ENCODE measurements around the gene RAB10.
"Not testable (repeated sequence)": the region's sequence is repeated elsewhere in the genome, so short reads cannot be mapped to it uniquely, and the experiment has no call there.

The RAB10 gene

DNA sequence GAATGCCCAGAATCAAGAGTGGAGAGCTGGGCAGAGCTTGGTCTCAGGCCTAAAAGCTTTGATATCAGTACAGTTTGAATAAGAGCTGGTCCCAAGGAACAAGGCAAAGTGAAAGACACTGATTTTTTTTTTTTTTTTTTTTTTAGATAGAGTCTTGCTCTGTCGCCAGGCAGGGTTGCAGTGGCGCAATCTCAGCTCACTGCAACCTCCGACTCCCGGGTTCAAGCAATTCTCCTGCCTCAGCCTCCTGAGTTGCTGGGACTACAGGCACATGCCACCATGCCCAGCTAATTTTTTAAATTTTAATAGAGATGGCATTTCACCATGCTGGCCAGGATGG lies 17.2 kb upstream of the RAB10 start:
- not testable (repeated sequence) for DNase-seq

DNA sequence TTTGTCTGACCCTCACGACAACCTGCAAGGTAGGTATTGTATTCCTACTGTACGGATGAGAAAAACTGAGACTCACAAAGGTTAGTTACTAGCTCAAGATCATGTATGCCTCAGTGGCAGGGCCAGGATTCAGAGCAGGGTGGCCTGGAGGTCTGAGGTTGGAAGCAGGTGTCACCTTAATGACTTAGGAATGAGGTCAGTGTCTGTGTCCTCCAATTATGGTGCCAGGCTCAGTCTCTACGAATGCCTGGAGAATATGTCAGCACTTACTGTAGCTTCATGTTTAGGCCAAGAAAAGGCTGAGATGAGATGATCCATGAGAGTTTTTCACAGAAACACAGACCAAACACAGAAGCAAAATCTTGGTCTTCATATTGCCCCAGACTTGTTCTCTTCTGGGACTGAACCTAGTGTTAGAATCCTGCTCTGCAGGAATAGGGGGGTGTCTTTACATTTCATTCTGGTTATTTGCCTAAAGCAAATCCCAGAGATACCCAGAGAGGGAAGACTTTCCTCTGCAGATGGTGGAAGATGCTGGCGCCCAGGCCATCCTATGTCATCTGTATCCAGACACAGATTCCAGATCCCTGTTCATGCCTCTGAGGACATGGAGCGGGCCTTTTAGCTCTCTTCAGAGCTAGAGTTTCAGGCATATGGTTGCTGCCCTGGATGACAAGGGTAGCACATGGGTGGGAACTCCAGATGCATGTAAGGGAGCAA lies 16.3 kb upstream of the RAB10 start:
- DNase-seq: no peak

DNA sequence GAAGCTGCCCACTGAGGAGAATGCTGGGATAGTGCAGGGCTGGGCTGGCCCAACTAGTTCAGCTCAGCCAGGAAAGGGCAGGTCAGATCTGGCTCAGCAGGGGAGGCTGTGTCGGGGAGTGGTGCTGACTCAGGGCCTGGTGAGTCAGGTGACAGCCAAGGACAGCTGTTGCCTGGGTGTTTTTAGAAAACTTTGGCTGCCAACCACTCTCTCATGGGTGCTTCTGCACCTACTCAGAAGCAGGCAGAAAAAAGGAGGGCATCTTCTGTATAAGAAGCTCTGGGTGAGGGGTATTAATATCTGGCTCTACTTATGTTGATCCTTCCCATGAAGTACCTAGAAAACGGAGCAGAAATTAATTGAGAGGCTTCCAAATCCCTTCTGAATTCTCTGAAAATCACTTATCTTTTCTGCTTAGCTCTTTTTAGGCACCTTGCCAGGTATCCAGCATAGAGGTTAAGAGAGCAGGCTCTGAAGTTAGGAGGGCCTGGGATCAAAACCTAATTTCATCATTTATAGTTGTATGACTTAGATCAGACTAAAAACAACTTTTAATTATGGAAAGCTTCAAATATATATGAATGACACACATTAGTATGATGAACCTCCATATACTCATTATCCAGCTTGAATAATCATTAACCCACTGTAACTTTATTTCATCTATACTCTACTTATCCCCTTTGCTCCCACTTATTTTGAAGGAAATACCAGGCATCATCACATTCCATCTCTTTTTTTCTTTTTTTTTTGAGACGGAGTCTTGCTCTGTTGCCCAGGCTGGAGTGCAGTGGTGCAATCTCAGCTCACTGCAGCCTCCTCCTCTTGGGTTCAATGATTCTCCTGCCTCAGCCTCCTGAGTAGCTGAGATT lies 15.5 kb upstream of the RAB10 start:
- no peak for DNase-seq

DNA sequence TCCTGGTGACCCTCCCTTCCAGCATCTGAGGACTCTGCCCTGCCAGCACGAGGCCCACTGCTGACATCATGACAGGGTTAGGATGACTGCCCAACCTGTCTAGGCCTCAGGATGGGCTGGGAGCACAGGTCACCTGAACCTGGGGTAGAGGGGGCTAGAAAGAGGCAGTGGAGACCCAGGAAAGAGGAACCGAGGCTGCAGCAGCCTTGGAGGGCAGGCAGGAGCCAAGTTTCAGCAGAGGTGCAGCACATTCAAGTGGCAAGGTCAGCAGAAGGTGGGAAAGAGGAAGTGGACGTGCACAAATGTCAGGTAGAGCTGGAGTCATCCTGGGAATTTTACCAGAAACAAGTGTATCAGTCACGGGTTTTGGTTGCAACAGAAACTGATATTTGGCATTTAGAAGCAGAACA lies 13.6 kb upstream of the RAB10 start:
- no peak for DNase-seq

DNA sequence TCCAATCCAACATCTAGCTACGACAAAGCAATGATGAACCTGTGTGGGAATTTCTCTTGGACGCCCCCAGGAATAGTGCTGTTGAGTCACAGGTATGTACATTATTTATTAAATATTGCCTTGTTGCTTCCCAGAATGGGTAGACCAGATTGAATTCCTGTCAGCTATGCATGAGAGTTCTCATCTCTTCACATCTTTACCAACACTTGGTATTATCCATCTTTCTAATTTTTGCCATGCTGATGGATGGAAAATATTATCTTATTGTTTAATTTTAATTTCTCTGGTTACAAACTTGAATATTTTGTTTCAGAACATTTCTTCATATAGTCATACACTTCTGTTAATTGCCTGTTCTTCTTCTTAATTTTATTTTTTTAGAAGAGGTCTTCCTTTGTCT lies 9.6 kb upstream of the RAB10 start:
- DNase-seq: no peak

DNA sequence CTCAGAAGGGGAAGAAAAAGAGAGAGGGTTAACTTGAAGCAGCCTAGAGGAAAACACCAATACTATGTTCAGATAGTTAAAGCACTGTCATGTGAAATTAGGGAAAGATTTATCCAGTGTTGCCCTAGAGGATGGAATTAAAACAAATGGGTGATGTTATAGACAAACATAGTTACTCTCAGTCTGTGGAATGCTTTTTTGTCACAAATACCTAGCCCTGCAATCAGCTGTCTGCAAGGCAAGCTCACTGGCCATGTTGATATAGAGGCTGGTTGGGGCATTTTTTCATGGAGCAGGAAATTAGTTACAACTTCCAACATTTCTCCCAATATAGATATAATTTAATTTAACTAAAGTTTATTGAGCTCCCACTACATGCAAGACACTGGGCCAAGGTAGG lies 8.4 kb upstream of the RAB10 start:
- DNase-seq: no peak

DNA sequence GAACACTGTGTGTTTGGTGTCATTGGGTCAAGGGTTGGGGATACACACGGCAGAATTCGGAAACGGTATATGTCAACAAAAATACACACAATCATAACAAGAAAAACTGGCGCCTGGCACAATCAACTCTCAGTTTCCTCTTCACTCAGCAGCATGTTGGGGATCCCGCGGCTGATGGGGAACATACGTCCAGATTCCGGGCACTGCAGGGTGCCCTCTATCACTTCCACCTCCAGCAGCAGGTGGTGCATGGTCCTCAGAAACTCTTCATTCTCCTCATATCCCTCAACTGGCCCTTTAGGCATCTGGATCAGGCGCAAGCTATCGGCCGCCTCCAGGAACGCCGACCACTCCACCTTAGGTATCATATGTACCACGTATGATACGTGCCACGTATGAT lies 5.8 kb upstream of the RAB10 start:
- not testable (repeated sequence) for DNase-seq

DNA sequence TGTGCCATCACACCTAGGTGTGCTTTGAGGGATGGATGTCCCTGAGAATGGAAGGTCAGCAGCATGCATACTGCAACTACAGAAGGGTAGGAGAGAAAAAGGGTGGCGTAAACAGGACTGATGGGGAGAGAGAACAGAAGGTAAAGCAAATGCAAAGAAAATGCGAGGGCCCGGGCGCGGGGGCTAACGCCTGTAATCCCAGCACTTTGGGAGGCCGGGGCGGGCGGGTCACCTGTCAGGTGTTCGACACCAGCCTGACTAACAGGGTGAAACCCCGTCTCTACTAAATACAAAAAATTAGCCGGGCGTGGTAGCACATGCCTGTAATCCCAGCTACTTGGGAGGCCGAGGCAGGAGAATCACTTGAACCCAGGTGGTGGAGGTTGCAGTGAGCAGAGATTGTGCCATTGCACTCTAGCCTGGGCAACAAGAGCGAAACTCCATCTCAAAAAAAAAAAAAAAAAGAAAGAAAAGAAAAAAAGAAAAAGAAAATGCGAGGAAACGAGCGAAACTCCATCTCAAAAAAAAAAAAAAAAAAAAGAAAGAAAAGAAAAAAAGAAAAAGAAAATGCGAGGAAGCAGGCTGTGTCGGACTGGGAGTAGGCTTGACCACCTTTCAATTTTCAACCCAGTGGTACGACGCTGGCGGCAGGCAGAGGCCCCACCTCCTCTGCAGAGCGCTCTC lies 1.2 kb upstream of the RAB10 start:
- DNase-seq: not testable (repeated sequence)

DNA sequence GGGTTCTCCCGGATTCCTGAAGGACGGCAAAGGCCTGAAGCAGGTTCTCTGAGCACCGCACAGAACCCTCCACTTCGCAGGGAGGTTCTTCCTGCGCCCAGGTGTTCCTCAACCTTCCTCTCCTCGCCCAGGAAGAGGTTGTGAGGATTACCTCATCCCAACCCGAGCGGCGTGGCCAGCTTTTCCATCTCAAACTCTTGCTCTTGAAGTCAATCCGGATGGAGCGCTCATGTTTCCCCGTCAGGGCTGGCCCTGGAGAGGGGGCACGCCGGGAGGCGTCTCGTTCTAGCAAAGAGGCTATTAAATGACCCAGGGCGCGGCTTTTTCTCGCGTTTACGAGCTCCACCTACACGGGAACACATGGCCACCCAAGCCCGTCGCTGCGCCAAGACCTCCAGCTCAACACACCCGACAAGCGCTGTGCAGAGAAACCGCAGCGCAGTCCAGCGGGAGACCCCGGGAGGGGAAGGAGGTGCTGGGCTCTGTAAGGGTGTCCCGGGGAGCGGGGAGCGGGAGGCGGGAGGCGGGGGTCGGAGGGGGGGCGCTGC lies 540 bp upstream of the RAB10 start:
- DNase-seq: no peak

DNA sequence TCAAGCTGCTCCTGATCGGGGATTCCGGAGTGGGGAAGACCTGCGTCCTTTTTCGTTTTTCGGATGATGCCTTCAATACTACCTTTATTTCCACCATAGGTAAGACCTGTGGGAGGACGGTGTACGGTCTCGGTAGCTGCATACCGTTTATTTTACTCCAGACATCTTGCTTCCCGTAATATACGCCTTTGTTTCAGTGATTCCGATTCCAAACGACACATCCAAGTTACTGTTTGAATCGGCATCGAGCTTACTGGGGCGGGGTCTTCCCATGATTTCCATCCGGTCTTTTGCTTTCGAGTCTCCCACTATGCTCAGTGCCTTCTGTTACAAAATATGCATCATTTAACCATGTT lies 731 bp downstream of the RAB10 start:
- no peak for DNase-seq

DNA sequence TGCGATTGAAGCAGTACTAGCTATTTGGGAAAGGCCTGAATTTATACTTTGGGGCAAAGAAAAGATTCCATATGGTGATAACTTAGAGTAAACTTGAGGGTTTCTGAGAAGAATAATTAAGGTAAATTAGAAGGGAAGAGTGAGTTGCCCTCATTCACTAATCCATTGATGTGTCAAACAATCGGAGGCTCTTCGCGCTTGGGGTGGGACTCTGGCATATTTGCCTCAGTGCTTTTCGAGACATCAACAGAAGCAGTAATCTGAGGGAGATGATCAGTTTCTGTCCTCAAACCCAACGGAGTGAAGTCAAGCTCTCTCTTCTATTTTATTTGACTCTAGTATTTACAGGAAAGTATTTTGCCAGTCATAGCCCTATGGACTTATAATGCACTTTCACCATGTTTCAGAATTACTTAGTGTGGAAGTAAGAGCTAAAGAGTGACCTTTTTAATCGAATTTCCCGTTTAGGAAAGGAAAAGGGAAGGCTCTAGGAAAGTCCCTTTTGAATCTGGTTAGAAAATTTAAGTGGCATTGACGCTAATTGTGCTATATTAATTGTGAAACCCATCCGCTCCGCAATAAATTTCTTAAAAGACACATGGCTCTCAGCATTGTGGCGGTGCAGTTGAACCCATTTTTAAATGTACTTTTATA lies 1.3 kb downstream of the RAB10 start:
- DNase-seq: no peak

DNA sequence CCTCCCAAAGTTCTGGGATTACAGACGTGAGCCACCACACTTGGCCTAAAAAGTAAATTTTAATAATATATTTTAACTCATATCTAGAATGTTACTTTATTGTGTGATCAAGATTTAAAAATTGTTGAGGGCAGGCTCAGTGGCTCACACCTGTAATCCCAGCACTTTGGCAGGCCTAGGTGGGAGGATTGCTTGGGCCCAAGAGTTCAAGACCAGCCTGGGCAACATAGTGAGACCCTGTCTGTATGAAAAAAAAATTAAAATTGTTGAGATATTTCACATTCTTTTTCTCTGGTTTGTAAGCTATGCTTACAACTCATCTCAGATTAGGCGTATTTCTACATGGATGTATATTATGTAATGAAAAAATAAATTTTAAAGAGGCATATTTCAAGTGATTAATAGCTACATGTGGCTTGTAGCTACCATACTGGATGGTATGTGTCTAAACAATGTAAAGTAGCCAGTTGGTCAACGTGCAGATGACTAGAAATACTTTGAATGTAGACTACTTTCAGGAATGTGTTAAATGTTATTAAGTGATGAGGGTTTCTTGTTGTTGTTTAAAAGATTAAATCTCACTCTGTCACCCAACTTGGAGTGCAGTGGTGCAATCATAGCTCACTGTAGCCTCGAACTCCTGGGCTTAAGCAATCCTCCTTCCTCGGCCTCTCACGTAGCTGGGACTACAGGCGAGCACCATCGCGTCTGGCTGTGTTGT lies 5.9 kb downstream of the RAB10 start:
- no peak for DNase-seq

DNA sequence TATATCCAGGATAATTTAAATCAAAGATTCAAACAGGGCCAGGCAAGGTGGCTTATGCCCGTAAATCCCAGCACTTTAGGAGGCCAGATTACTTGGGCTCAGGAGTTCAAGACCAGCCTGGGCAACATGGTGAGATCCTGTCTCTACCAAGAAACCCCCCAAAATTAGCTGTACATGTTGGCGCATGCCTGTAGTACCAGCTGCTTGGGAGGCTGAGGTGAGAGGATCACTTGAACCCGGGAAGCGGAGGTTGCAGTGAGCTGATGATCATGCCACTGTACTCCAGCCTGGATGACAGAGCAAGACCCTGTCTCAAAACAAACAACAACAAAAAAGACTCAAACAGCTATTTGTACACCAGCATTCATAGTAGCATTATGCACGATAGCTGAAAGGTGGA lies 9.2 kb downstream of the RAB10 start:
- DNase-seq: no peak

DNA sequence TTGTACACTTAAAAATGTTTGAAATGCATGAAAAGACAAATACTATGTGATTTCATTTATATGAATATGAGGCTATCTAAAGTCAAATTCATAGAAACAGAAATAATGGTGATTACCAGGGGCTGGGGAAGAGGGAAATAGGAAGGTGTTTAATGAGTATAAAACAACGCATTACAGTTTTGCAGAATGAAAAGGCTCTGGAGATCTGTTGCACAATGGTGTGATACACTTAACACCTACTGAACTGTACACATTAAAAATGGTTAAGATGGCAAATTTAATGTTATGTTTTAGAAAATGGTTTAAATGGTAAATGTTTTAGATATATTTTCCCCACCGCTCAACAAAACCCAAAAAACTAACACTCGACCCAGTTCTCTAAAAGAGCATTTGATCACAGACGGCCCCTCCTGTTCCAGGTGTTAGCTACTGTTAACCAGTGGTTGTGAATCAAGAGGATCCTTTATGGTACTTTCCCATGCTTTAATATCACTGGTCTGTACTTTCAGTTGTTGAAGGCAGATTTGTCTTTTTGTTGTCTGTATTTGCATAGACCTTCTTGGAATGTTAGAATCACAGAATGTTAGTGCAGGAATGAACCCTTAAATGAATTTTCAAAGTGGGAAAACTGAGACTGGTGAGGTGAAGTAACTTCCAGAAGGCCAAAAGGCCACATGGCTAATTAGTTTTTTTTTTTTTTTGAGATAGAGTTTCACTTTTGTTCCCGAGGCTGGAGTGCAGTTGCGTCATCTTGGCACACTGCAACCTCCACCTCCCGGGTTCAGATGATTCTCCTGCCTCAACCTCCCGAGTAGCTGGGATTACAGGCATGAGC lies 10.2 kb downstream of the RAB10 start:
- no peak for DNase-seq

DNA sequence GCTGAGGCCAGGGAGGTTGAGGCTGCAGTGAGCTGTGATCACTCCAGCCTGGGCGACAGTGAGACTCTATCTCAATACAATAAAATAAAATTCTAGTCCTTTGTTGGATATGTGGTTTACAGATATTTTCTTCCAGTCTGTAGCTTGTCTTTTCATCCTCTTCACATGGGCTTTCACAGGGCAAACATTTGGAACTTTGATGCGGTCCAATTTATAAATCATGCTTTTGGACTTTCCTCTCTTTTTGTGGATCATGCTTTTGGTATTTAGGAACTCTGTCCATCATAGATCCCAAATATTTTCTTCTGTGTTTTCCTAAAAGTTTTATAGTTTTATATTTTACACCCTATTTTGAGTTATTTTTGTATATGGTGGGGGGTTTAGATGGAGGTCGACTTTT lies 14.9 kb downstream of the RAB10 start:
- no peak for DNase-seq

DNA sequence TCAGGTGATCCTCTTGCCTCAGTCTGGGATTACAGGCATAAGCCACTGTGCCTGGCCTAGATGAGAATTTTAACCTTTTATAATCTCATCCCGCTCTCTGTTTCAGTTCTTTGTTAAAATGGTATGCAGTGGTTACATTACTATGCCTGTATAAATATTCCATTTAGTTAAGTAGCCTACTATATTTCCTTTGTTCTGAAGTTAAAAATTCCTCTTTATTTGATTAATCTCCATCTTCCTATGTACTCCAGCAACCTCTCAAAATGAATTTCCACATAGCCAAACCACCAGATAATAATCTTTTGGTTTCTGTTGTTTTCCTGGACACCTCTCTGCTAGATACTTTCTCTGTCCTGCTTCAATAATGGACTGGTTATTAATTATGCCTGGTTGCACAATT lies 15.8 kb downstream of the RAB10 start:
- no peak for DNase-seq

DNA sequence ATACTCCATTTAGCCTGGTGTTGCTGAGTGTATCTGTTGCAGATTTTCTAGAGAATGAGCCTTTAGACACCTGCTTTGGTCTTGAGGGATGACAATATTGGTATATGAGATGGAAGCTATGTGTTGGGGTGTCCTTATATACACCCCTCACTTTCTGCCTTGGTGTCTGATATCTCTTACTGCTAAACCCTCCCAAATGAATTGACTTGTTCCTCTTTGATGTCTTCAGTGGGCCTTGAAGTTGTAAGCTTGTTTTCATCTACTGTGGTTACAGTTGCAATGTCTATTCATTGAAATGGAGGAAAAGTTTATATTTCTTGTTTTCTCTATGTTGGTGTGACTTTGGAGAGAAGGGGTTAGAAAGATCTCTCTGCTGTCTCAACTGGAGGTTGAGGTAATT lies 18.9 kb downstream of the RAB10 start:
- DNase-seq: no peak

DNA sequence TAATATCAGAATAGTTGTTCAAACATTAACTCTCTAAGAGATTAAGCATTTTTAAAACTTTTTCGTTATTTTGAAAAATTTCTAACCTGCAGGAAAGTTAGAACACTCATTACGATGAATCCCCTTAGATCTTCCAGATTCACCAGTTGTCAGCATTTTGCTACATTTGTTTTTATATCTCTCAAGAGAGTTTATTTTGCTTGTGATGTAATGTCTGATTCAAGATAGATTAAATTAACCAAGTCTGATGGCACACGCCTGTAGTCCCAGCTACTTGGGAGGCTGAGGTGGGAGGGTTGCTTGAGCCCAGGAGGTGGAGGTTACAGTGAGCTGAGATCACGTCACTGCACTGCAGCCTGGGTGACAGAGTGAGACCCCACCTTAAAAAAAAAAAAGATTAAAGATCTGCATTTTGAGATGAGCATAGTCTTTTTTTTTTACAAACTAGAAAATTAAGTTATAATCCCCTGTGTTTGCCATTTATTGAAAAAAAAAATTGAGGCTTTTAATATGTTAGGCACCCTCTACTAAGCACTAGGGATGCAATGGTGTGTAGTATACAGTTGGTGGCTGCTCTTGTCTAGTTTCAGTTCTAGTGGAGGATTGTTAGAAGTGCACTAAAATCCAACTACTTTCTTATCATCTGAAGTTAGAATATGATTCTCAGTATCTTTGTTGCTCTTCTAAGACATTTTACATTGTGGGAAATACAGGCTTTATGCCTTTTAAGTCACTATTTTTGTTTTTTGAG lies 20.9 kb downstream of the RAB10 start:
- no peak for DNase-seq

DNA sequence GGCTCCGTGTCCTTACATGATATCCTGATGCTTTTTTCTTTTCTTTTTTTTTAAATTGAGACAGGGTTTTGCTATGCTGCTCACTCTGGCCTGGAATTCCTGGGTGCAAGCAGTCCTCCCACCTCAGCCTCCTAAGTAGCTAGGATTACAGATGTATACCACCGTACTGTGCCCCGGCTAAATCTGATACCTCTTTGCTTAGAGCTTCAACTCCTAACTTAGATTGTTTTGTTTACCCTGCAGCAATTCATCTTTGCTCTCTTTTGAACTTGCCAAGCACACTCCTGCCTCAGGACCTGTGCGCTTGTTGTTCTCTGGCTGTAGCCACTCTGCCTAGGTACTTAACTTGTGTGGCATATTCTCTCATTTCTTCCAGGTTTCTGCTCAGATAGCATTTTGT lies 24.5 kb downstream of the RAB10 start:
- no peak for DNase-seq

DNA sequence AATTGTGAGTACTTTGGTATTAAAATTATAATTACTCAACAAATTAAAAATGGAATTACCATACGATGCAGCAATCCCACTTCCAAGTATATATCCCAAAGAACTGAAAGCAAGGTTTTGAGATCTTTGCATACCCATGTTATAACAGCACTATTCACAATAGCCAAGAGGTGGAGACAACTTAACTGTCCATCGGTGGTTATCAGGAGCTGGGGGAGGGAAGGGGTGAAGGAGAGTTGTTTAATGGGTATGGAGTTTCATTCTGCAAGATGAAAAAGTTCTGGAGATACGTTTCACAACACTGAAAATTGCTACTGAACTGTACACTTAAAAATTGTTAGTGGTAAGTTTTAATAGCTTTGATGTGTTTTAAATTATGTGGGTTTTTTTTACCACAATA lies 25.7 kb downstream of the RAB10 start:
- no peak for DNase-seq

DNA sequence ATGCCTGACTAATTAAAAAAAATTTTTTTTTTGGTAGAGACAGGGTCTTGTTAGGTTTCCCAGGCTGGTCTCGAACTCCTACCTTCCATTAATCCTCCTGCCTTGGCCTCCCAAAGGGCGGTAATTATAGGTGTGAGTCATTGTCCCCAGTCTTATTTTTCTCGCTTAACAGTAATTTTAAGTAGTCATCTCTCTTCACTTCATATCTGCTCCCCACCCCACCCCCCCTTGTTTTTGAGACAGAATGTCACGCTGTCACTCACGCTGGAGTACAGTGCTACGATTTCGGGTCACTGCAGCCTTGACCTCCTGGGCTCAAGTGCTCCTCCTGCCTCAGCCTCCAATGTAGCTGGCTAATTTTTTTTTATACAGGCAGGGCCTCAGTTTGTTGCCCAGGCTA lies 27.7 kb downstream of the RAB10 start:
- DNase-seq: no peak

Data from right forelimb (tissue), 1 donor.